Measurements from ENCODE around the gene GRK1. TPM values are rescaled to one million over a fixed set of nuclear protein-coding genes. Genes with fewer than 3 reads are reported as not detected.

GRK1 gene
- total RNA-seq, 1 donor from 2014 or later = 1.1 TPM

DNA sequence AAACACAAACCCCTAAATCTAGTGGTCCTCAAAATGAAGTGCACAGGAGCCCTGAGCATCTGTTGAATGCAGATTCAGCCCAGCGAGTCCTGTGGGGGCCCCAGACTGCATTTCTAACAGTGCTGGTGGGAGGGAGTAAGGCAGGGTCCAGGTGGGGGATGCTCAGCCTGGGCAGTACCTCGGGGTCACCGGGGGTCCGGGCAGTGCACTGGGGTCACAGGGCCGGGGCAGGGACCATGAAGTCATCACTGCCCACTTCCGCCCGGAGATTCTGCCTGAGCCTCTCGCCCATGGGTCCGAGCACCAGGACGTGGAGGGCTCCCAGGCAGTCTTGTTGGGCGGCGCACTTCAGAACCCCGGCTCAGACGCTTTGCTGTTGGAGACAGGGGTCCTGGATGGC, 8.2 kb upstream of the GRK1 start:
- H3K9me3 Mint-ChIP-seq (ENCODE audit: low read depth) = peaks cover 17% of the 10 kb centered on the region
- no peak overlapping the region for H3K27ac Mint-ChIP-seq
- no peak overlapping the region for H3K4me3 Mint-ChIP-seq (ENCODE audit: low read depth)
- H3K4me1 Mint-ChIP-seq (ENCODE audit: low read depth) = peaks cover 2% of the 10 kb centered on the region
- H3K36me3 Mint-ChIP-seq (ENCODE audit: insufficient read depth) = peaks cover 1% of the 10 kb centered on the region
- DNase-seq (ENCODE audit: low spot score, unreplicated experiment) = no peak
- H3K27me3 Mint-ChIP-seq = no peaks in the 10 kb centered on the region
- TF ChIP-seq CTCF (IDR thresholded peaks at IDR 0.05; ENCODE audit: unreplicated experiment) = no peak

DNA sequence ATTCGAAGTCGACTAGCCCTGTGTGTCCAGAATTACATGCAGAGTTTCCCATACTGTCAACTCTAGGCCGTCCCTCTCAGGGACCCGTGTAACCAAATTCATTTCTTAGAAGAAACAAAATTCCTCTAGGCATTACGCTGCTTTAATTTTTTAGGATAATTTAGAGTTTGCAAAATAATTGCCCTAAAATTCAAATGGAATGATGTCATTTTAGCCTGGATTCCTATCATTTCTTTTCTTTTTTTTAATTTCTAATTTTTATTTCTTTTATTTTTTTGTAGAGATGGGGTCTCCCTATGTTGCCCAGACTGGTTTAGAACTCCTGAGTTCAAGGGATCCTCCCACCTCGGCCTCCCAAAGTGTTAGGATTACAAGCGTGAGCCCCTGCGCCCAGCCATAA, 7.7 kb upstream of the GRK1 start:
- no peak overlapping the region for H3K27ac Mint-ChIP-seq
- H3K4me3 Mint-ChIP-seq (ENCODE audit: low read depth) = no peak overlapping the region
- peaks cover 17% of the 10 kb centered on the region for H3K9me3 Mint-ChIP-seq (ENCODE audit: low read depth)
- H3K36me3 Mint-ChIP-seq (ENCODE audit: insufficient read depth) = peaks cover 1% of the 10 kb centered on the region
- H3K27me3 Mint-ChIP-seq = no peaks in the 10 kb centered on the region
- H3K4me1 Mint-ChIP-seq (ENCODE audit: low read depth) = peaks cover 3% of the 10 kb centered on the region
- DNase-seq (ENCODE audit: low spot score, unreplicated experiment) = no peak
- TF ChIP-seq CTCF (IDR thresholded peaks at IDR 0.05; ENCODE audit: unreplicated experiment) = no peak

DNA sequence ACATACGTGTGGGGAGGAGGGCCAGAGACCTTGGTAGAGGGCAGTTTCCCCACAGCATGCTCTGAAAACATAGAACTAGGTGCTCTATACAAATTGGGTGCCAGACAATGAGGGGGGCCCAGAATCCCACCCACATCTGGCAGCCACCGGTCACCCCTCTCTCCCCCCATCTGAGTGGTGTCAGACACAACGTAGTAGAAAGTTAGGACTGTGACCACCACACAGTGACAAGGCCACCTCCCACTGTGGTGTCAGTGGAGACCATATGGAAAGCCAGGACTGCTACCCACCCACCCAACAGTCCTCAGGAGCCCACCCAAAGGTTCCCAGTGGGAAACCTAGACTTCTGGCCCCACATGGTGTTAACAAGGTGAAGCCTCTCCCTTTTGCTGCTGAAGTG, 7.0 kb upstream of the GRK1 start:
- Mint-ChIP-seq H3K27me3 (no peaks in the 10 kb centered on the region), H3K36me3 (ENCODE audit: insufficient read depth) (peaks cover 1% of the 10 kb centered on the region), H3K4me3 (ENCODE audit: low read depth) (no peak overlapping the region), H3K9me3 (ENCODE audit: low read depth) (peaks cover 17% of the 10 kb centered on the region), H3K4me1 (ENCODE audit: low read depth) (peaks cover 8% of the 10 kb centered on the region), H3K27ac (no peak overlapping the region)
- no peak for DNase-seq (ENCODE audit: low spot score, unreplicated experiment)
- TF ChIP-seq CTCF (IDR thresholded peaks at IDR 0.05; ENCODE audit: unreplicated experiment) = no peak

- Mint-ChIP-seq H3K27me3 (no peaks in the 10 kb centered on the region), H3K36me3 (ENCODE audit: insufficient read depth) (peaks cover 1% of the 10 kb centered on the region), H3K4me3 (ENCODE audit: low read depth) (no peak overlapping the region), H3K9me3 (ENCODE audit: low read depth) (peaks cover 17% of the 10 kb centered on the region), H3K4me1 (ENCODE audit: low read depth) (peaks cover 9% of the 10 kb centered on the region), H3K27ac (no peak overlapping the region)
- no peak for TF ChIP-seq CTCF (IDR thresholded peaks at IDR 0.05; ENCODE audit: unreplicated experiment)
- DNase-seq (ENCODE audit: low spot score, unreplicated experiment) = no peak
Observed at GRCh38 chr13:113661509-113661908, 5.5 kb upstream of the GRK1 start.

GRCh38 chr13:113663934-113664333, 3.1 kb upstream of the GRK1 start:
- H3K27ac Mint-ChIP-seq = no peak overlapping the region
- H3K36me3 Mint-ChIP-seq (ENCODE audit: insufficient read depth) = peaks cover 1% of the 10 kb centered on the region
- H3K4me1 Mint-ChIP-seq (ENCODE audit: low read depth) = peaks cover 12% of the 10 kb centered on the region
- H3K9me3 Mint-ChIP-seq (ENCODE audit: low read depth) = peaks cover 17% of the 10 kb centered on the region
- no peak overlapping the region for H3K4me3 Mint-ChIP-seq (ENCODE audit: low read depth)
- no peak for TF ChIP-seq CTCF (IDR thresholded peaks at IDR 0.05; ENCODE audit: unreplicated experiment)
- no peak for DNase-seq (ENCODE audit: low spot score, unreplicated experiment)
- H3K27me3 Mint-ChIP-seq = peaks cover 4% of the 10 kb centered on the region

Measured in progenitor cell of endocrine pancreas (in vitro differentiated cells).